HepG2 (cell line): Measurements from ENCODE around the gene BLMH. TPM values are rescaled to one million over a fixed set of nuclear protein-coding genes. Genes with fewer than 3 reads are reported as not detected.

ENCODE experiments used
- IKZF4 ChIP-seq: sonication (generic); formaldehyde crosslinking; IDR thresholded peaks from 2 replicates; pipeline ENCODE4 v1.5.1; 2020; ENCODE audit warnings: borderline replicate concordance, mild to moderate bottlenecking, low read depth, missing genetic modification reagents; ENCODE audit errors: not compliant biosample characterization
- ZNF558 ChIP-seq: sonication (generic); formaldehyde crosslinking; IDR thresholded peaks from 2 replicates; pipeline ENCODE4 v1.9.0; 2022; ENCODE audit warnings: mild to moderate bottlenecking, missing genetic modification reagents, borderline replicate concordance
- ZNF607 ChIP-seq: sonication (generic); formaldehyde crosslinking; IDR thresholded peaks from 2 replicates; pipeline ENCODE4 v1.5.1; 2020; ENCODE audit warnings: missing genetic modification reagents, mild to moderate bottlenecking, borderline replicate concordance
- ZNF75D ChIP-seq: sonication (generic); formaldehyde crosslinking; IDR thresholded peaks from 2 replicates; pipeline ENCODE4 v1.8.1; 2023; ENCODE audit warnings: missing genetic modification reagents, mild to moderate bottlenecking, borderline replicate concordance
- polyA plus RNA-seq, 8 experiments: library from polyadenylated mRNA; depleted of rRNA in 3 of 8; stranded (reverse) in 7 of 8; unstranded in 1 of 8; fragments of >200 nt; fragmentation: Illumina TruSeq in 4 of 8; extraction: Trizol in 4 of 8; gene quantifications; 2 replicates each; pipeline versions ENCODE4 v1.2.1 to v1.2.3, GENCODE V29; 2011 to 2016; ENCODE audit warnings: low read depth in 4 of 8, missing spikeins in 1 of 8, mixed read lengths in 1 of 8; ENCODE audit not compliant: insufficient read depth in 1 of 8
- total RNA-seq, 5 experiments: library from RNA; depleted of rRNA; stranded (reverse); fragments of >200 nt; fragmentation: Illumina TruSeq; extraction: Trizol; gene quantifications; 2 replicates each; pipeline ENCODE4 v1.2.3, GENCODE V29; 2016; ENCODE audit warnings: low read depth in 1 of 5
- TF ChIP-seq, protein P1 (sequence below): sonication (generic); formaldehyde crosslinking; IDR thresholded peaks from 2 replicates; pipeline ENCODE4 v1.5.0; 2020; ENCODE audit warnings: mild to moderate bottlenecking, missing genetic modification reagents, borderline replicate concordance
- TF ChIP-seq, protein P2 (sequence below): sonication (generic); formaldehyde crosslinking; IDR thresholded peaks from 2 replicates; pipeline ENCODE4 v1.4.0; 2020; ENCODE audit warnings: missing genetic modification reagents, mild to moderate bottlenecking, borderline replicate concordance

Gene BLMH
- total and polyA plus RNA-seq, 2 of the 13 experiments (the other 11 are each of a cell fraction or from before 2014, with no cell fraction given): 12.1 to 41.0 TPM

DNA sequence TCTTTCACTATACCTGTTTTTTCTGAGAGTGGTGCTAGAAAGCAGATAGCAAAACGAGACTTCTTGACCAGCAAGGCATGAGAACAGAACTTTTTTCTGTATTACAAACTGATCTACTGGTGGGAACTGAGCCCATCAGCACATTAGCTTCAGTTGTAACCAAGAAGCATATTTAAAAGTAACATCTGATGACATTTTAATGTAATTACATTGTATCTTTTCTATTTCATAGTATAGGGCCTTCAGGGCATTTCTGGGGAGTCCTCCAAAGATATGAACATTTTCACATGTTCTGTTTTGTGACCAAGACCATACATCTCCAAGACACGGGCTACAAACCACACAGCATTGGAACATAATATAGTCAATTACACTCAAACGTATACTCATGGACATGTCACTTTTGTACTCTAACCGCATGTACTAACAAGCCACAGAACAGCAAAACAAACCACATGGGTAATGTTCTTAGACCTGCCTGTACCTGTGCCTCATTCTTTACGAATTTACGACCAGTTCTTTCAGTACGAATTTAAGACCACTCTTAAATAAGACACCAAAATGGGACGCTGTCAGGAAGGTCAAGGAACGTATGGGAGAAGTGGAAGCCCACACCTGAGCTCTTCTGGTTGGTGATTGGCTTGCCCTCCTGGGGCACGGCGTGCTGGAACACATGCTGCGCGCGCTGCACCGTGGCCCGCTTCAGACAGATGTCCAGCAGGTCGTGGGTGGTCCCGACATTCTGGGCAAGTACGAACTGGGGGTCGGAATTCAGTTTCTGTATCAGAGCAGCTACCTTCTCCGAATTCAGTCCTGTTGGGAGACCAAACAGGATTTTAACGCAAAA, 825 bp downstream of the BLMH start (continued):
- TF ChIP-seq, protein P1, sequence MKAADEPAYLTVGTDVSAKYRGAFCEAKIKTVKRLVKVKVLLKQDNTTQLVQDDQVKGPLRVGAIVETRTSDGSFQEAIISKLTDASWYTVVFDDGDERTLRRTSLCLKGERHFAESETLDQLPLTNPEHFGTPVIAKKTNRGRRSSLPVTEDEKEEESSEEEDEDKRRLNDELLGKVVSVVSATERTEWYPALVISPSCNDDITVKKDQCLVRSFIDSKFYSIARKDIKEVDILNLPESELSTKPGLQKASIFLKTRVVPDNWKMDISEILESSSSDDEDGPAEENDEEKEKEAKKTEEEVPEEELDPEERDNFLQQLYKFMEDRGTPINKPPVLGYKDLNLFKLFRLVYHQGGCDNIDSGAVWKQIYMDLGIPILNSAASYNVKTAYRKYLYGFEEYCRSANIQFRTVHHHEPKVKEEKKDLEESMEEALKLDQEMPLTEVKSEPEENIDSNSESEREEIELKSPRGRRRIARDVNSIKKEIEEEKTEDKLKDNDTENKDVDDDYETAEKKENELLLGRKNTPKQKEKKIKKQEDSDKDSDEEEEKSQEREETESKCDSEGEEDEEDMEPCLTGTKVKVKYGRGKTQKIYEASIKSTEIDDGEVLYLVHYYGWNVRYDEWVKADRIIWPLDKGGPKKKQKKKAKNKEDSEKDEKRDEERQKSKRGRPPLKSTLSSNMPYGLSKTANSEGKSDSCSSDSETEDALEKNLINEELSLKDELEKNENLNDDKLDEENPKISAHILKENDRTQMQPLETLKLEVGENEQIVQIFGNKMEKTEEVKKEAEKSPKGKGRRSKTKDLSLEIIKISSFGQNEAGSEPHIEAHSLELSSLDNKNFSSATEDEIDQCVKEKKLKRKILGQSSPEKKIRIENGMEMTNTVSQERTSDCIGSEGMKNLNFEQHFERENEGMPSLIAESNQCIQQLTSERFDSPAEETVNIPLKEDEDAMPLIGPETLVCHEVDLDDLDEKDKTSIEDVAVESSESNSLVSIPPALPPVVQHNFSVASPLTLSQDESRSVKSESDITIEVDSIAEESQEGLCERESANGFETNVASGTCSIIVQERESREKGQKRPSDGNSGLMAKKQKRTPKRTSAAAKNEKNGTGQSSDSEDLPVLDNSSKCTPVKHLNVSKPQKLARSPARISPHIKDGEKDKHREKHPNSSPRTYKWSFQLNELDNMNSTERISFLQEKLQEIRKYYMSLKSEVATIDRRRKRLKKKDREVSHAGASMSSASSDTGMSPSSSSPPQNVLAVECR: 0 out of 2 replicates have a peak, but pooled peaks have one; percentile 58
- no peak for TF ChIP-seq ZNF75D
- TF ChIP-seq, protein P2, sequence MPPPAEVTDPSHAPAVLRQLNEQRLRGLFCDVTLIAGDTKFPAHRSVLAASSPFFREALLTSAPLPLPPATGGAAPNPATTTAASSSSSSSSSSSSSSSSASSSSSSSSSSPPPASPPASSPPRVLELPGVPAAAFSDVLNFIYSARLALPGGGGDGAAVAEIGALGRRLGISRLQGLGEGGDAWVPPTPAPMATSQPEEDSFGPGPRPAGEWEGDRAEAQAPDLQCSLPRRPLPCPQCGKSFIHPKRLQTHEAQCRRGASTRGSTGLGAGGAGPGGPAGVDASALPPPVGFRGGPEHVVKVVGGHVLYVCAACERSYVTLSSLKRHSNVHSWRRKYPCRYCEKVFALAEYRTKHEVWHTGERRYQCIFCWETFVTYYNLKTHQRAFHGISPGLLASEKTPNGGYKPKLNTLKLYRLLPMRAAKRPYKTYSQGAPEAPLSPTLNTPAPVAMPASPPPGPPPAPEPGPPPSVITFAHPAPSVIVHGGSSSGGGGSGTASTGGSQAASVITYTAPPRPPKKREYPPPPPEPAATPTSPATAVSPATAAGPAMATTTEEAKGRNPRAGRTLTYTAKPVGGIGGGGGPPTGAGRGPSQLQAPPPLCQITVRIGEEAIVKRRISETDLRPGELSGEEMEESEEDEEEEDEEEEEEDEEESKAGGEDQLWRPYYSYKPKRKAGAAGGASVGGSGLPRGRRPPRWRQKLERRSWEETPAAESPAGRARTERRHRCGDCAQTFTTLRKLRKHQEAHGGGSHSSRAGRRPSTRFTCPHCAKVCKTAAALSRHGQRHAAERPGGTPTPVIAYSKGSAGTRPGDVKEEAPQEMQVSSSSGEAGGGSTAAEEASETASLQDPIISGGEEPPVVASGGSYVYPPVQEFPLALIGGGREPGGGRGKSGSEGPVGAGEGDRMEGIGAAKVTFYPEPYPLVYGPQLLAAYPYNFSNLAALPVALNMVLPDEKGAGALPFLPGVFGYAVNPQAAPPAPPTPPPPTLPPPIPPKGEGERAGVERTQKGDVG (CRISPR knock-in tag): no peak
- TF ChIP-seq ZNF558 (CRISPR knock-in tag): 0 out of 2 replicates have a peak, but pooled peaks have one; percentile 29
- TF ChIP-seq ZNF607 (CRISPR knock-in tag): peak; percentile 83
- no peak for TF ChIP-seq IKZF4
- TF ChIP-seq, all 625 proteins: peak for 72
